Measurements from ENCODE around the gene PNPLA7. TPM values are rescaled to one million over a fixed set of nuclear protein-coding genes. Genes with fewer than 3 reads are reported as not detected.

The PNPLA7 gene
- total RNA-seq, 4 donors from 2014 or later: 24.1 to 44.3 (median 28.2) TPM

DNA sequence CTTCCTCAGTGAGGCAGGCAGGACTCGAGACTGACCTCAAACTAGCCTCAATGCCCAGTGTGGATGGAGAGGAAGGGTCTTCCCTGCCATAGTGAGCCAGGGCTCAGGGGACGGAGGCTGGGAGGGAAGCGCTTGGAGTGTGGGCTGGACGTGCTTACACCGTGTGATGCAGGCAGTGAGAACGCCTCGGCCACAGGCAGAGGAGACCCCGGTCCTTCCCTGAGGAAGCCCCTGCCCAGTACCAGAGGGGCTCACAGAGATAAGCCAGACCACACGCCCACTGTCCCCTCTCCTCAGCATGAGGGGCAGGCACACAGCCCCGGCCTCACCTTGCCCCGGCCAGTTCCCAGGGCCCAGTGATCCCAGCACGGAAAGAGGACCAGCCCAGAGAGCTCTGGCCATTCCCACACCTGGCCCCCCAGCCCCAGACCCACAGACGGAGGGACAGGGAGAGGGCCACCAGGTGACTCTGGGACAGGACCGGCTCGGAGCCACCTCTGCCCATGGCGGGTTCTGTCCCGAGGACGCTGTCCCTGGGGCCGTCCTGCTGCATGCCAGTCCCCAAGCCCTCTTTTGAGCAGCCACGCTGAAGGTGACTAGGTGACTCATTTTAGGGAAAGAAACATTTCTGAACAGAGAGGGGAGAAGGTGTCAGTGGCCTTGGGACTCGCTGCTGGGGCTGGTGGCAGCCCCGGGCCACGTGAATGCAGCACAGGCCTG is 85.0 kb downstream of the PNPLA7 start:
- no peak overlapping the region for H3K4me3 ChIP-seq (ENCODE audit: low read depth, poor library complexity, severe bottlenecking)
- WGBS, 2 donors: 92 to 95% methylated on average over 21 to 23 of the region's 23 CpGs
- DNase-seq (ENCODE audit: low spot score in 2 of 2): no peak
- intact Hi-C loops (cut with DNase I; ENCODE audit: low total_unique reads): no loop called here
- TF ChIP-seq CTCF (IDR thresholded peaks at IDR 0.05) (no peak), POLR2A (IDR thresholded peaks at IDR 0.05) (no peak)

DNA sequence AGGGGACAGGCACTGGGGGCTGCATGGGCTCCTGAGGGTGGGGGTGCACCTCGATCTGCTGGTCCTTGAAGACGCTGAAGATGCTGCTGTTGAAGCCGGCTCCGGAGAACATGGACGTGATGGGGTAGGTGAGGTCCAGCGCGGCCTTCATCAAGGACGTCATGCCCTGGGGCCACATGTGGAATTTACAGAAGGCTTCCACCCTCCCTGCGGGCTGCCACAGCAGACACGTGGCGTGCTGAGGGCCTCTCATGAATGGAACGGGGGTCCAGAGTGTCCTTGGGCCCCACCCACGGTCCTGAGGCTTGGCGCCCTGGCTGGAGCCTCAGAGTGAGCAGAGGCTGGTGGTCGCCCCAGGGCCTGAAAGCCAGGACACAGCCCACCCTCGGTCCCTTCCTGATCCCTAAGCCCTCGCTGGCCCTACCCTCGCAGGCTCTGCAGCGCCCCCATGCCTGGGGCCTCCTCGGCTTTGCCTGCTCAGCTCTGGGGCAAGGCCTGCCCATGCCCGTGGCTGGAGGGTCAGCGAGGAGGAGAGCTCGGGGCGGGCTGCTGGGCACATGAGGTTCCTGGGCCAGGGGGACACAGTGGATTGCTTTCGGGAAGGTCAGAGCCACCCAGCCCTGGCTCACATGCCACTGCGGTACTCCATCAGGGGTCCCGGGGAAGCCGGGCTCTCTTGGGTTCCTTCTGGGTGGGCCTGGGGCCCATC is 85.8 kb downstream of the PNPLA7 start:
- DNase-seq (ENCODE audit: low spot score in 2 of 2): peak in 1 of 2 donors; percentile 86
- TF ChIP-seq CTCF (IDR thresholded peaks at IDR 0.05) (no peak), POLR2A (IDR thresholded peaks at IDR 0.05) (no peak)
- no peak overlapping the region for H3K4me3 ChIP-seq (ENCODE audit: low read depth, poor library complexity, severe bottlenecking)
- WGBS, 2 donors: 94% methylated on average over 15 to 26 of the region's 28 CpGs
- intact Hi-C loops (cut with DNase I; ENCODE audit: low total_unique reads): no loop called here

DNA sequence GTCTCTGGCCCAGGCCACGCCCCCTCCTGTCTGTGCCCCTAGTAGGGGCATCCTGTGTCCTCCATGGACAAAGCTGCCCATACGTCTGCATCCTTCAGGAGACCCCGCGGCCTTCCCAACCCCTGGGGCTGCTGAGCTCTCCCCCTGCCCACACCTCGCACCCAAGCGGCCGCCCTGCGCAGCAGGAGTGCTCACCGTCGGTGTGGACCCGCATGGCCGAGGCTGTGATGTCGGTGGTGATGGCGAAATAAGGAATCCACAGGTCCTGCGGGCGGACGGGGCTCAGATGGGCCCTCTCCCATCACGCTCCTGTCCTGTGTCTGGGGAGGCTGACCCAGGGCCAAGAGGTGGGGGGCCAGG is 86.3 kb downstream of the PNPLA7 start:
- WGBS, 2 donors: 97 to 98% methylated on average over 18 of the region's 18 CpGs
- intact Hi-C loops (cut with DNase I; ENCODE audit: low total_unique reads): no loop called here
- no peak for DNase-seq (ENCODE audit: low spot score in 2 of 2)
- no peak for TF ChIP-seq CTCF (IDR thresholded peaks at IDR 0.05)
- TF ChIP-seq POLR2A (IDR thresholded peaks at IDR 0.05): no peak
- H3K4me3 ChIP-seq (ENCODE audit: low read depth, poor library complexity, severe bottlenecking): no peak overlapping the region

GRCh38 chr9:137462986-137463930 is 86.9 kb downstream of the PNPLA7 start:
- H3K4me3 ChIP-seq (ENCODE audit: low read depth, poor library complexity, severe bottlenecking): no peak overlapping the region
- intact Hi-C loops (cut with DNase I; ENCODE audit: low total_unique reads): no loop called here
- peak in 1 of 2 donors; percentile 79 for DNase-seq (ENCODE audit: low spot score in 2 of 2)
- TF ChIP-seq CTCF (IDR thresholded peaks at IDR 0.05) (no peak), POLR2A (IDR thresholded peaks at IDR 0.05) (no peak)
- WGBS, 2 donors: 89 to 91% methylated on average over 16 to 26 of the region's 30 CpGs

DNA sequence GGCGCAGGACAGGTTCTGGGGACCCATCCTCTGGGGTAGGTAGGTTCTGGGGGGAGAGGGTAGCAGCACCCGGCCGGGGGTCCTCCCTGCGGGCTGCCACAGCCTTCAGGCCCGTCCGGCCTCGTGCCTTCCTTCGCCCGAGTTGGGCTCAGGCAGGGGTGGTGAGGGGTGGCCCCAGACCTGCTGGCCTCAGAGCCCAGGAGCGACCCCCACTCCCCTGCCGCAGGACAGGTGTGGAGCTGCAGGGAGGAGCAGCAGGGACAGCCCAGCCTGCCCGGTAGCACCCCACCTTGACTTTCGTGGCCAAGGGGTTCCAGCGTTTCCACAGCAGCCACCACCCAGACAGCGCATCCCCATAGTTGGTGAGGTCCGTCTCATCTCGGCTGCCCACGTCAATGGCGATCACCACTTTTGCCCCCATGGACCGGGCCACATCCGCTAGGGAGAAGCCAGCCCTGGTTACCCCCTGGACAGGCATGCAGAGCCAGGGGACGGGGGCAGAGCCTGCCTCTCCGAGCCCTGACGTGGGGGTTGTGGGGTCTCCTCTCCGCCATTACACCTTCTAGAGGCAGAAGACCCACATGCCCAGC is 87.7 kb downstream of the PNPLA7 start:
- WGBS, 2 donors: 90 to 91% methylated on average over 17 to 24 of the region's 25 CpGs
- peak in 1 of 2 donors; percentile 84 for DNase-seq (ENCODE audit: low spot score in 2 of 2)
- H3K4me3 ChIP-seq (ENCODE audit: low read depth, poor library complexity, severe bottlenecking): no peak overlapping the region
- TF ChIP-seq CTCF (IDR thresholded peaks at IDR 0.05): no peak
- no peak for TF ChIP-seq POLR2A (IDR thresholded peaks at IDR 0.05)
- intact Hi-C loops (cut with DNase I; ENCODE audit: low total_unique reads): no loop called here

Measured in lower leg skin (tissue), 4 donors.